Epidermal melanocyte (primary cell): ENCODE measurements around the gene PLA2G2C.

Experiments
- DNase-seq: peaks from one replicate; pipeline ENCODE4 v3.0.0; 2011; ENCODE audit warnings: low spot score; ENCODE audit not compliant: insufficient read length

The PLA2G2C gene

DNA sequence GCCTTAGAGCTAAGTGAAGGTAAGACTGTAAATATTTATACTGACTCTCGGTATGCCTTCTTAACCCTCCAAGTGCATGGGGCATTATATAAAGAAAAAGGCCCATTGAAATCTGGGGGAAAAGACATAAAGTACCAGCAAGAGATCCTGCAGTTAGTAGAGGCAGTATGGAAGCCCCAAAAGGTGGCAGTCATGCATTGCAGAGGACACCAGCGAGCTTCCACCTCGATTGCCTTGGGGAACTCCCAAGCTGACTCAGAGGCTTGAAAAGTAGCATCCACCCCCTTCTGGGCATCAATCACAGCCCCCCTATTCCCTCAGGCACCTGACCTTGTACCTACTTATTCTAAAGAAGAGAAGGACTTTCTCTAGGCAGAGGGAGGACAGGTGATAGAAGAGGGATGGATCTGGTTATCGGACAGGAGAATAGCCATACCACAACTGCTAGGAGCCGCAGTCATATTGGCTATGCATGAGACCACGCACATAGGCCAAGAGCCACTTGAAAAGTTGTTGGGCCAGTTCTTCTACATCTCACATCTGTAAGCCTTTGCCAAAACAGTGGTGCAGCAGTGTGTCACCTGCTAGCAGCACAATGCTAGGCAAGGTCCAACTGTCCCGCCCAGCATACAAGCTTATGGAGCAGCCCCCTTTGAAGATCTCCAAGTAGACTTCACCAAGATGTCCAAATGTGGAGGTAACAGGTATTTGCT lies 27.8 kb downstream of the PLA2G2C start:
- no peak for DNase-seq

DNA sequence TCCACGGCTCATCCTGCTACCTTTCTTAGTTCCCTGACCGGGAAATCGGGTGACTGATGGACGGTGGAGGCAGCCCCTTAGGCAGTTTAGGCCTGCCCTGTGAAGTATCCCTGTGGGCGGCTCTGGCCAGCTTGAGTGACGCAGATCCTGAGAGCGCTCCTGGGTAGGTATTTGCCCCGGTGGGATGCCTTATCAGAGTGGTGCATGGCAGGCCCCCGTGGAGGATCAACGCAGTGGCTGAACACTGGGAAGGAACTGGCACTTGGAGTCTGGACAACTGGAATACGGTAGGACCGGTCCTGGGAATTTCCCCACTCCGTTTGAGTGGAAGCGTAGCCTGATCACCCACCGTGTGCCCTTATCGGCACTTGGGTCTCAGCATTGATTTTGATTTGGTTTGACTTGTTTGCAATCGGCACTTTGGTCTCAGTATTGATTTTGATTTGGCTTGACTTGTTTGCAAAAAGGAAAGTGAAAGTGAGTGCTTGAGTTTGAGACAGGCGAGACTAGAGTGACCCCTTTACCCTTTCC lies 32.0 kb downstream of the PLA2G2C start:
- DNase-seq = no peak

DNA sequence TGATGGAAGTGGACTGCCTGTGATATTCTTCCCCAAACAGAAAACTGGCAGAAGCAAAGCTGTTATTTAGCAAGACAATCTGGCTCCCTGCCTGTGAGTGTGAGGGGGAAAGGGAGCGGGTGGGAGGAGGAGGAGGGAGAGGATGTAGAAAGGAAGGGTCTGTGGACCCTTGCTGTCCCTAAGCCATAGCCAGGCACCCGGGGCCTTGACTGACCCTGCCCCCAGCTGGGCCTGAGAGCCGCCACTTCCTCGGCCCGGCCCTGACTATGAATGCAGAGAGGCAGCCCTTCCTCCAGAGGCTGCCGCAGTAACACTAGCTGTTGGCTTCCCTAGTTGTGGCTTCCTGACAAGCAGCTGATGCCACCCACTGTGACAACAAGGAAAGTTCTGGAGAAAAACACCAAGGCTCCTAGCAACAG lies 33.3 kb downstream of the PLA2G2C start:
- no peak for DNase-seq

DNA sequence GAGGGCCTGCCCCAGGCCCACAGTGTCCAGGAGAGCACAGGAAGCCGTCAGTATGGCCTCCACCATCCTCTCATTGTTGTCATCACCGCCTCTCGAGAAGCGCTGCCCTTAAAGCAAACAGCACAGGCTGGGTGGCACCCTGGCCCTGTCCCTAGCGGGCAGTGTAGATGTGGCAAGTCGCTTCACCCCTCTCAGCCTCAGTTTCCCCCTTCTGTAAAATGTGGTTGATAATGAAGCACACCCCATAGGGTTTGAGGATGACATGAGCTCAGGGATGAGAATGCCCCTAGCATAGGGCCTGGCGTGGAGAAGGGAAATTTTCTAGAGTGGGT lies 33.8 kb downstream of the PLA2G2C start:
- DNase-seq = no peak

DNA sequence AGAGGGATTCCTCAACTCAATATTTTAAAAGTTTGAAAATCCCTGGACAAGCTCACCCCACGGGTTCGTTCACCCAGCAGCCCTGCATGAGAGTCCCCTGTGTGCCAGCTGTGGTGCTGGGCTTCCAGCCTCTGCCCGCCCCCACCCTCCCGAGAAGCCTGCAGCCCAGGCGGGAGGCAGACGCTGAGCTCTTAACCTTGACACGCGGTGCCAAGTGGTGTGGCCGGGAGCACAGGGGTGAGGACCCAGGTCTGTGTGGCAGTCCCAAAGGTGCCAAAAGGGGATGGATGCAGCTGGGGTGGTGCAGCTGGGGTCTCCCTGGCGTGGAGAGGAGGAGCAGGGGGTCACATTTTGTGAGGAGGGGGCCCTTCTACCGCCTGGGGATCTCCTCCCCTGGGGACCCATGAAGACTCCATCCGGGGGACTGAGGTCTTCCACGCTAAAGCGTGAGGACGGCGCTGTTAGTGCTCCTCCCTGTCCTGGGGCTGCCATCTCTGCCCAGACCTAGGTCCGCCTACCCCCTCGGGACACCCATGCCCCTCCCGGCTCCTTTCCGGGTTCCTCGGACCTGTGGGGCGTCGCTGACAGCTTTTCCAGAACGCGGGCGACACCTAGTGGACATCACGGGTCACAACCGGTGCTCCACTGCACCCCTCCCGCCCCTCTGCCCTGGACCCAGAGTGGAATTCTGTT lies 34.3 kb downstream of the PLA2G2C start:
- peak; percentile 86 for DNase-seq

DNA sequence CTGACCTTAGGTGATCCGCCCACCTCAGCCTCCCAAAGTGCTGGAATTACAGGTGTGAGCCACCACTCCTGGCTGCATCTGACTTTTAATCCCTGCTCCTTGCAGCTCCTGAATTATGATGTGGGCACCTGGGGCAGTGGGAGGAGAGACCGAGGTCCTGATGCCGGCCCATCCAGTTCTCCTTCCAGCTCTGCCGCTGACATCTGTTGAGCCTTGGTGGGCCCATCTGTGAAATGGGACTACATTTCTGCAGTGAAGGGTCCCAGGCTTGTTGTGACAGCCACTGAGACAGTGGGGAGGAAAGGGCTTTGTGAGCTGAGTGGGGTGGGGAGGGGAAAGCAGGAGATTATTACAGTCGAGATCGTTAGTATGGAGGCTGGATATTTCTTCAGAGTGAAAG lies 35.3 kb downstream of the PLA2G2C start:
- DNase-seq = no peak

DNA sequence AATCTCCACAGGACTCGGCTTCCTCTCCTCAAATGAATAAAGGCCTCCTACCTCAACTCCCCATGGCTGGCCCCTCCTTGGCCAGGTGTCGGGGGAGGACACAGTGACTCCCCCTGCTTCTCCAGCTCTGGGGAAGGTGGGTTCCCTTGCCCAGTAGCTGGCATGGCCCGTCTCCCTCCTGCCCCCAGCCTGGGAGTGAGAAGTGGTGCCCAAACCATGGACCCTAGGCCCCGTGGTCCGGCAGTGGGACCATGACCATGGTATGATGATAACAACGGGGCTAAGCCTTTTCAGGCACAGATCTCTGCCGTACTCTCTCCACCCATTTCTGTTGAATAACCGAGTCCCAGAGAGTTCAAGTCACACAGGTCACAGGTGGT lies 36.0 kb downstream of the PLA2G2C start:
- no peak for DNase-seq

DNA sequence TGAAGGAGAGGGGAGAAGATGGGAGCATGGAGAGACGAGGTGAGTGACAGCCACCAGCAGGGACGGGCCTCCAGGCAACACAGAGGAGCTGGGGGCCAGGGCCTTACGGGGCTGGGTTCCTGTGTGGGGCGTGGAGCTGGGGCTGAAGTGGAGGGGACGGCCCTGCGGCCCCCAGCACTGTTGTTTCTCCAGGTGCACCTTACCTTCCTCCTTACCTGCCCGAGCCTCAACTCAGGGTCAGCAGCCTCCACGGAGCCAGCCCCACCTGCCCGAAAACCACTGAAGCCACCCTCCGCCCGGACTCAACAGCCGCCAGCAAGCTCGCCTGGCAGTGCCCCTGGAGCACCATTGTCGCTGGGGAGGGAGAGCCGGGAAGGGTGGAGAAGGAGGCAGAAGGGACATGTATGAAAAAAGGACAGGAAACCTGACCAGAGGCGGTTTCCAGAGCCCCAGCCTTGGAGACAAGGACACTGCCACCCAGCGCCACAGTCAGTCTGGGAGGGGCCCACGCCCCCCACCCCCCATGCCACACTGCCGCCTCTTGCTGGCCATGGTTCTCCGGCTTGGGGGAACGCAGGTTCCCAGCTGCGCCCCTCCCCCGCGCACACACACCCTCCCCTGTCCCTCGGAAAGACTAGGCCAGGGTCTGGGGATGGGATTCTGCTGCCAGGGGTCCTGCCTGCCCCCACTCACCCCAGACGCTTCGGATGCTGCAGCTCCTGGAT lies 36.6 kb downstream of the PLA2G2C start:
- no peak for DNase-seq

DNA sequence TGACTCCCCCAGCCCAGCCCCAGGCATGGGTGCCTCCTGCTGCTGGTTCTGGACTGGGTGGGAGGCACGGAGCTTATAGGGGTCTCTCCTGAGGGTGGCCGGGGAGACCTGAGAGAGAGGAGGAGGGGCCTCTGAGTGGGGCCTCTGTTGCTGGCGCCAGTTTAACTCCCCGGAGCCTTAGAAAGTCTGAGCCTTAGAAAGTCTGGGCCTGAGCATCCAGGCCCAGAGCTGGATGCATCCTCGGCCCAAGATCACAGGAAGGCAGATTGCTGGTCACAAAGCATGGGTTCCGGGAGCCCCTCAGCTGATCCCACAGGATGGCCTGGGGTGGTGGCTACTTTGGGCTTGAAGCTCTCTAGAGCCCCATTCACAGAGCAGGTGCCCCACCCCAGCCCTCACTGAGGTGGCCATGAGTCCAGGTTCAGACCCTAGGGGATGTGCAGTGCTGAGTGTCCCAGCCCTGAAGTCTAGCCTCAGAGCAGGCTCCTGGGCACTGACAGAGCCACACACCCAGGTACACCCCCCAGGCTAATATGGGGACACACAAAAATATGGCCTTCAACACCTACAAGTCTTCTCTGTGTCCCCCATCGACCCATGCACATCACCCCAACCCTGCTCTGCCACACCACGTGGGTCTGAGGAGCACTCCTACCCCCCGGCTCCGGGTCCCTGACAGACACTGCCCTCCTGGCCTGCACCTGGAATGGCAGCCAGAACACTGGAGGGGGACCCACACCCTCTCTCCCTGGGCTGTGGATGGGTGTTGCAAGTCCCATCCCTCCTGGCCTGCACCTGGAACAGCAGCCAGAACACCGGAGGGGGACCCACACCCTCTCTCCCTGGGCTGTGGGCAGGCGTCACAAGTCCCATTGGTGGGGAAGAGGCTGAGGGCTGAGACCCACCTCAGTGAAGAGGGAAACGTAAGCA lies 37.5 kb downstream of the PLA2G2C start:
- DNase-seq = no peak

DNA sequence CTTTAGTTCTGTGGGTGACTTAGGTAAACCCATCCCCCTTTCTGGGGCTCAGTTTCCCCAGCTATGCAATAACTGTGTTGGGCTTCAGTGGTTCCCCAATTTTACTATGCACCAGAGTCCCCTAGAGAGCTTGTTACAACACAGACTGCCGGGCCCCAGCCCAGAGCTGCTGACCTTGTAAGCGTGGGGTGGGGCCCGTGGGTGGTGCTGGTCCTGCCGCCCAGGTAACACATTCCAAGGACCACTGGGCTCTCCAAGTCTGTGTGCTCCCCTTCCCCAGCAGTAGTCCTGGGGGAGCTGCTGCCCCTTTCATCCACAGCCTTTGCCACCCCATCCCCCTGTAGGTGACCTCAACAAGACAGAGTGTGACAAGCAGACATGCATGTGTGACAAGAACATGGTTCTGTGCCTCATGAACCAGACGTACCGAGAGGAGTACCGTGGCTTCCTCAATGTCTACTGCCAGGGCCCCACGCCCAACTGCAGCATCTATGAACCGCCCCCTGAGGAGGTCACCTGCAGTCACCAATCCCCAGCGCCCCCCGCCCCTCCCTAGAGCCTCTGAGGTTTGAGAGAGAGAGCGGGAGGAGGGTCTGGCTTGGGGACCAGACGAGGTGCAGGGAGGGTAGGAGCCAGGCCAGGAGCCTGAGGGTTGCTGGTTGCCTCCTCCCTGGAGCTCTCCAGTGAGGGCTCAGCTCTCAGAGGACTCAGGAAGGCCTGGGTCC lies 38.3 kb downstream of the PLA2G2C start:
- no peak for DNase-seq

DNA sequence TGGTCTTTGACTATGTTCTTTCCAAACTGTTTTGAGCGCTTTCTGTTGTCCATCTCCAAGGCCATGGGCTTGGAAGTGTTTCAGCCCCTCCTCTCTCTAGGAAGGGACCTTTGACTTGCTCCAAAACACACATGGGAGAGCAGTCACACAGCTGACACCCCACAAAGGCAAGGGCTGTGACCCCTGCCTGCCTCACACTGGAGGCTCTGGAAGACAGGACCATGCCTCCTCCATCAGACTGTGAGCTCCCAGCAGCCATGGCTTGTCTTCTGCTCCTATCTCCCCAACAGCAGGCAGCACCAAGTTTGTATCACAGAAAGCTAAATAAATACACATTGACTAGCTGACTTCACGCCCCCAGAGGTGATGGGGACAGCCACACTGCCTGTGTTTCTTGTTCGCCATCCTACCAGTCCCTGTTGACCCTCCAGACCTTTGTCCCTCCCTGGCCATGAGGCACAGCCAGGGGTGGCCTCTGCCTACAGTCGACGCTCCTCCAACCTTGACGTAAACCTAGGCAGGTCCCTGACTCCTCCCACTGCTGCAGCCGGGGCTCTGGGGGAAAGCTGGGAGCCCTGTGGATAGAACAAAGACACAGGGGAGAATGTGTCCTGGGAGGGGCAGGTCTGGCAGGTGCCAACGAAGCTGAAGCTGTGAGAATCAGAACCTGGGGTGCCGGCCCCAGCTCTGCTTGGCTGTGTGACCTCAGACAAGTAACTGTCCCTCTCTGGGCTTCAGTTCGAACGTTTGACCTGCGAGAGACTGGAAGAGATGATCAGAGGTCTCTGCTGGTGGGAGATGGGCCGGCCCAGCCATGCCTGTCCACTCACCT lies 42.4 kb downstream of the PLA2G2C start:
- no peak for DNase-seq

DNA sequence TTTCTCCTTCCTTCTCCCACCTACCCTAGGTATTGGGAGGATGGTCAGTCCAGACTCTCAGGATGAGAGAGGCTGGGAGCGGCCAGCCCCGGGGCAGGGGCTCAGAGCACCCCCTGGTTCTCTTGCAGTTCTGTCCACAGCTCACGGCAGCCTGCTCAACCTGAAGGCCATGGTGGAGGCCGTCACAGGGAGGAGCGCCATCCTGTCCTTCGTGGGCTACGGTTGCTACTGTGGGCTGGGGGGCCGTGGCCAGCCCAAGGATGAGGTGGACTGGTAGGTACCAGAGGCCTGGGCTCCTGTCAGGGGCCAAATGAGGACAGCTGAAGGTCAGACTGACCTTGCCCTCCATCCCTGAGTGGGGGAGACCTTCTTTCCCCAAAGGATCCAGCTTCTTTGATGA lies 43.0 kb downstream of the PLA2G2C start:
- DNase-seq = no peak

DNA sequence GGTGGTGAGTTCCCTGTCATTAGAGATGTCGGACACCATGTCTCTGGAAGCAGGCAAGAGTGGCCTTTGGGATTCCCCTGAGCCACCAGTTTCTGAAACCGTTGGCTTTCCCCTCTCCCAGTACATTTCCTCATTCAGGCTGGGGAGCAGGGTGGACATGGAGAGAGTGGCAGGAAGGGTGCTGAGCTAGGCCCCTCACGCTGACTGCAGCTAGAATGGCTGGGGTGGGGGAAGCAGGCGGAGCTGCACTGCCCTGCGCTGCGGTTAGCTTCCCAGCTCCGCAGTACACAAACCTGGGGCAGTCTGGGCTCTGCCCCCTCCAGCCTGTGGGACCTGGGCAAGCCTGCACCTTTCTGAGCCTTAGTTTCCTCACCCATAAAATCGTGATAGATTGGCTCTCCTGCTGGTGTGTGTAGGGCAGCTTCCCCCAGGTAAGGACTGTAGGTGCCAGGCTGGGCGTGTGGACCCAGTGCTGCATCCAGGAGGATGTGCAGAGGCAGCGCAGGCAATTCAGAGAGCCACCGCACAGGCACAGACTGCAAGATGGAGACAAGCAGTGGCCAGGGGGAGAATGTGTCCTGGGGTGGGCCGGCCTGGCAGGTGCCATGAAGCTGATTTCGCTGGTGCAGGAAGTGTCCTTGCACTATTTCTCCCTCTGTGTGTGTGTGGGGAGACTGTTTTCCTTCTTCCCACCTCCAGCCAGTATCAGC lies 44.2 kb downstream of the PLA2G2C start:
- DNase-seq = no peak

DNA sequence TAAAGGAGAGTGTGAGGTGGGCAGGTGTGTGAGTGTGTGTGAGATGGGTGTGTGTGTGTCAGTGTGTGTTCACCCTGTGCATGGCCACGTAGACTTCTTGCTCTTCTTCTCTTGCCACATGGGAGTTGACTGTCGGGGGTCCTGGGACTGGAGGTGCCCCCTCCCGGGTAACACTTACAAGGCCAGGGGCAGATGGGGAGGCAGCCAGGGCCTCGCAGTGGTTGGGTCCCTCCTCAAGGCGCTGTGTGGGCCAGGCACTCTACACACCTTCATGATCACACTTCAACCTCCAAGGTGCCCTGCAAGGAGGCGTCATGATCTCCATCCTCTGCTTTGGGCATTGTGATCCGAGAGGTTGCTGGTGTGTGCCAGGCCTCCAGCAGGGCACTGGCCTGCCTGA lies 44.9 kb downstream of the PLA2G2C start:
- DNase-seq = no peak

DNA sequence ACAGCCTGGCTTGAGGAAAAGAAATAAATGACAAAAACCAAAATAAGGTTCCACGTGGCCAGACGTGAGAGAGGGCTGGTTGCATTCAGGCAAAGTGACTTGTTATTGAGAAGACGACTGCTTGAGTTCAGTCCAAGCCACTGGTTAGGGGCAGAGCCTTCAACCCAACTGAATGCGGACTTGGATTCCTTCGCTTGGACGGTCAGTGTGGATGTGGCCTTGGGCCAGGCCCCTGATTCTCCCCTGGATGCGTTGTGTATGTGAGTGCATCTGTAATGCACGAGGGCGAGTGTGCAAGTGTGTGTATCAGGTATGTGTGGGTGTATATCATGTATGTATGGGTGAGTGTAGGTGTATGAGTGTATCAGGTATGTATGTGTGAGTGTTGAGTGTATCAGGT lies 45.3 kb downstream of the PLA2G2C start:
- DNase-seq = no peak

DNA sequence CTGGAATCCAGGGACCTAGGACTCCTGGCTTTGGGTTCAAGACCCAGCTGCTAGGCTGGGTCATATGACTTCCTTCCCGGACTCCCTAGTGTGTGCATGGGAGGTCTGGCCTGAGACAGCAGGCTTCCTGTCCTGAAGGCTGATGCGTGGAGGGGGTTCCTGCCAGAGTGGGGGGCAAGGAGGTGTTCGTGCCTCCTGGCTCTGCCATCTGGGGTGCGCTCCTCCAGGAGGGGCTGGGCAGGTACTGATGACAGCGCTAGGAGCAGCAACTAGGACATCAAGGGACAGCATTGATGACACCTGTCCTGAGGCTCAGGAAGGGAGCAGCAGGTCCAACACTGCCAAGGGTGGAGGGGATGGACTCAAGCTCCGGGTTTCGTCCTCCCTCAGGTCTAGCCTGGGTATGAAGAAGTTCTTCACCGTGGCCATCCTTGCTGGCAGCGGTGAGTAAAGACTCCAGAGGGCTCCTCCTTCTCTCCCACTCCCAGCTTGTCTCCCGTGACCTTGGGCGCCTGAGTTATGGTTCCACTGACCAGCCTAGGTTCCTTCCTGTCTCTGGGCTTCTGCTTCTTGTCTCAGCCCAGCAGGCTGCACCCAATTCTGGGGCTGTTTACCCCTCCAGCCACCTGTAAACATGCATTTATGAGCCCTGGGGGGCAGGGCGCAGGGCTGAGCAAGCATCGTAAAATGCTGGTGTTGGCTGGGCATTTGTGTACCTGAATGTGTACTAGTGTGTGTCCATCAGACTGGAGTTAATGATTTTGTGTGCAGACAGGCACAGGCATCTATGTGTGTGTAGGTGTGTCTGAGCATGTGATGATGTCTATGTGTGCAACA lies 46.3 kb downstream of the PLA2G2C start:
- DNase-seq = no peak

DNA sequence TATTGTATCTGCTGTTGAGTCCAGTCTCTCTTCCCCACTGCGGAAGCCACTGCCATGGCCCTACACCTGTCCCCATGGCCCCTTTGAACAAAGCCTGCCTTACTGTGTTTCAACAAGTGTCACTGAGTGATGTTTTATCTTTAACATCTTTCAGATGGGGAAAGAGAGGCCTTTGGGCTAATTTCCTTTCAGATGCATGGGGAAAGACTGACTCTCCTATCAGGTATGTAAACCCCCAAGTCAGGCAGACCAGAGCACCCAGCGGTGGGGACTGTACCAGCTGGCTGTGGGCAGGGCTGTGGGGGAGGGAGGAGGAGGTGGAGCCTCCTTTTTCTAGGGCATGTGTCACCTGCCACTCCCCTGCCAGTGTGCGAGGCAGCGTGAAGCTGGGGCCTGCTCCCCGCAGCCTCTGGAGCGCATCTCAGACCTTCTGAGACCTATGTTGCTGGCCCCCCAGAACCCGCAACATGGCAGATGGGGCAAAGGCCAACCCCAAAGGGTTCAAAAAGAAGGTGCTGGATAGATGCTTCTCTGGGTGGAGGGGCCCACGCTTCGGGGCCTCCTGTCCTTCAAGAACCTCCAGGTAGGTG lies 47.3 kb downstream of the PLA2G2C start, which contains the start of gene PLA2G2F:
Gene PLA2G2F, plus strand, starts transcription at position 363 of the 590 bp plus-strand sequence. Its CDS starts 105 bp downstream, at position 468.
- no peak for DNase-seq

DNA sequence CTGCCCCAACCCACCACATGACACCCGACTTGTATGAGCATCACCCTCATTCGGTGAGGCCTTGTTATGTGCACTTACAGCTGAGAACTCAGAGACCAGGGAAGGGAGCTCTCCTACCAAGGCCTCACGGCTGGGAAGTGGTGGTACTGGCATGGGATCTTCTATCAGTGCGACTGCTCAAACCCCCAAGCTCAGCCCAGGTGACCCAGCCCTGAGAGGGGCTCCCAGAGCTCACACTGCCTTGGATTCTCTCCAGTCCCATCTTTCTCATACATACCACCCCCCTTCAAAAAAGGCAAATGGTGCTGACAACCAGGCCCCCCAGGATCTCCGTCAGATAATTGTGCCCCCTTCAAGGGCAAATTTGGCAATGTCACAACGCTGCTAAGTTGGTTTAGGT lies 48.0 kb downstream of the PLA2G2C start:
- no peak for DNase-seq
